Left lung (tissue), 10 donors: ENCODE results near the gene PTPRN2. TPM values are rescaled to one million over a fixed set of nuclear protein-coding genes. Genes with fewer than 3 reads are reported as not detected.
"Not testable (repeated sequence)": the region's sequence is repeated elsewhere in the genome, so short reads cannot be mapped to it uniquely, and the experiment has no call there.

Experiments
- ATAC-seq: fragments of 200-7000 bp; cut with Tn5 transposase; one replicate; pipeline ENCODE4 v1.9.1; 2020; ENCODE audit warnings: moderate library complexity
- DNase-seq, 4 donors: peaks; one replicate each; pipeline ENCODE4 v3.0.0-alpha.2; 2013 to 2020
- H3K27ac ChIP-seq, 2 donors: fragments of 200-600 bp; sonication (generic) in 1 of 2; one replicate each; pipeline versions ENCODE4 v1.5.0 to v1.8.0; 2020 to 2021
- H3K27me3 ChIP-seq, 2 donors: fragments of 200-600 bp; sonication (generic) in 1 of 2; one replicate each; pipeline versions ENCODE4 v1.5.0 to v1.8.0; 2020 to 2021
- H3K36me3 ChIP-seq, 2 donors: fragments of 200-600 bp; sonication (generic) in 1 of 2; one replicate each; pipeline versions ENCODE4 v1.5.0 to v1.8.0; 2020 to 2021
- H3K4me1 ChIP-seq, 2 donors: fragments of 200-600 bp; one replicate each; pipeline ENCODE4 v1.8.0; 2021
- H3K4me3 ChIP-seq, 2 donors: fragments of 200-600 bp; sonication (generic) in 1 of 2; one replicate each; pipeline versions ENCODE4 v1.5.0 to v1.8.0; 2020 to 2021; ENCODE audit warnings: mild to moderate bottlenecking in 1 of 2
- H3K9me3 ChIP-seq, 2 donors: fragments of 200-600 bp; sonication (generic) in 1 of 2; one replicate each; pipeline versions ENCODE4 v1.5.0 to v1.8.0; 2020 to 2021
- CTCF ChIP-seq, 2 donors: fragments of 200-600 bp; sonication (generic) in 1 of 2; IDR thresholded peaks; one replicate each; pipeline versions ENCODE4 v1.5.0 to v1.8.0; 2021; ENCODE audit warnings: antibody characterized with exemption in 2 of 2
- intact Hi-C, 2 donors: fragments of 100-400 bp; cut with DNase I; formaldehyde crosslinking; loops; one replicate each; pipeline versions ENCODE4 v1.11.2 to v1.14.2; 2022
- polyA plus RNA-seq, 6 donors: library from polyadenylated mRNA; unstranded; fragments of 120-200 nt; gene quantifications; one replicate each; pipeline ENCODE4 v1.2.1, GENCODE V29; 2013; ENCODE audit not compliant: insufficient read length in 6 of 6
- total RNA-seq, 2 donors: library from RNA; stranded (reverse); fragmentation: NEBNext Ultra II Directional; extraction: Animal tissue kit (Norgen Biotek cat#: 25700); gene quantifications; one replicate each; pipeline ENCODE4 v1.2.1, GENCODE V29; 2021
- donor health status: DM: no; HTN: yes; CAD: no.
- donor health status: DM: no; HTN: no; CAD: no.

PTPRN2 gene
- total and polyA plus RNA-seq, 8 donors = 4.0 to 7.8 (median 6.8) TPM

- H3K4me3 ChIP-seq = no peak overlapping the region
- no peak overlapping the region for H3K27ac ChIP-seq
- intact Hi-C loops = no loop called here
- DNase-seq (peak in 1 of 4 donors; percentile 17), ATAC-seq (no peak)
- H3K9me3 ChIP-seq = peaks cover 0 to 15% of the 10 kb centered on the region in 2 donors
- no peaks in the 10 kb centered on the region for H3K27me3 ChIP-seq
- no peaks in the 10 kb centered on the region for H3K4me1 ChIP-seq
- TF ChIP-seq CTCF (IDR thresholded peaks at IDR 0.05) = no peak
- no peaks in the 10 kb centered on the region for H3K36me3 ChIP-seq
These were observed 332.1 kb downstream of the PTPRN2 start for GRCh38 chr7:158255558-158255957.

GRCh38 chr7:158255156-158255555 lies 332.5 kb downstream of the PTPRN2 start:
- no peak for TF ChIP-seq CTCF (IDR thresholded peaks at IDR 0.05)
- Histone ChIP-seq H3K27ac (no peak overlapping the region), H3K27me3 (no peaks in the 10 kb centered on the region), H3K9me3 (peaks cover 0 to 15% of the 10 kb centered on the region in 2 donors), H3K36me3 (no peaks in the 10 kb centered on the region), H3K4me3 (no peak overlapping the region), H3K4me1 (no peaks in the 10 kb centered on the region)
- ATAC-seq = no peak
- intact Hi-C loops = no loop called here
- peak in 1 of 4 donors; percentile 24 for DNase-seq

- intact Hi-C loops, H3K4me3 ChIP-seq, H3K9me3 ChIP-seq: not testable (repeated sequence)
These were observed 334.0 kb downstream of the PTPRN2 start for GRCh38 chr7:158253670-158254045.

GRCh38 chr7:158252837-158253669 lies 334.6 kb downstream of the PTPRN2 start:
- TF ChIP-seq CTCF (IDR thresholded peaks at IDR 0.05) = no peak
- H3K4me3 ChIP-seq = no peak overlapping the region
- H3K27ac ChIP-seq = no peak overlapping the region
- H3K27me3 ChIP-seq = no peaks in the 10 kb centered on the region
- intact Hi-C loops = no loop called here
- H3K36me3 ChIP-seq = no peaks in the 10 kb centered on the region
- H3K9me3 ChIP-seq = peaks cover 0 to 9% of the 10 kb centered on the region in 2 donors
- DNase-seq (peak in 1 of 4 donors; percentile 57), ATAC-seq (no peak)
- H3K4me1 ChIP-seq = no peaks in the 10 kb centered on the region

More at GRCh38 chr7:158253670-158254045, 334.0 kb downstream of the PTPRN2 start:
- not testable (repeated sequence) for DNase-seq, H3K27me3 ChIP-seq, H3K27ac ChIP-seq, H3K4me1 ChIP-seq, H3K36me3 ChIP-seq, ATAC-seq

- ATAC-seq = no peak
- H3K4me1 ChIP-seq = no peaks in the 10 kb centered on the region
- no peak overlapping the region for H3K27ac ChIP-seq
- intact Hi-C loops = no loop called here
- peak in 1 of 4 donors; percentile 48 for DNase-seq
- no peaks in the 10 kb centered on the region for H3K36me3 ChIP-seq
- H3K27me3 ChIP-seq = no peaks in the 10 kb centered on the region
- H3K4me3 ChIP-seq = no peak overlapping the region
- no peak for TF ChIP-seq CTCF (IDR thresholded peaks at IDR 0.05)
- peaks cover 0 to 14% of the 10 kb centered on the region in 2 donors for H3K9me3 ChIP-seq
These were observed 335.4 kb downstream of the PTPRN2 start for GRCh38 chr7:158252081-158252836.
